Right ventricle myocardium inferior (tissue), 1 donor: ENCODE data around the gene HDAC6. TPM values are rescaled to one million over a fixed set of nuclear protein-coding genes. Genes with fewer than 3 reads are reported as not detected.
"Not testable (repeated sequence)": the region's sequence is repeated elsewhere in the genome, so short reads cannot be mapped to it uniquely, and the experiment has no call there.

Experiments used
- ATAC-seq: fragments of 200-7000 bp; cut with Tn5 transposase; one replicate; pipeline ENCODE4 v1.9.1; 2020; ENCODE audit warnings: mild to moderate bottlenecking, moderate library complexity
- DNase-seq: peaks from one replicate; pipeline ENCODE4 v3.0.0; 2021; ENCODE audit errors: missing footprints
- intact Hi-C: fragments of 100-400 bp; cut with DNase I; formaldehyde crosslinking; loops from one replicate; pipeline ENCODE4 v1.11.0; 2022
- total RNA-seq: library from RNA; stranded (reverse); fragmentation: NEBNext Ultra II Directional; extraction: Animal tissue kit (Norgen Biotek cat#: 25700); gene quantifications from one replicate; pipeline ENCODE4 v1.2.1, GENCODE V29; 2021
- donor health status: DM: no; HTN: yes; CAD: no; lungs with severe emphysema.

The HDAC6 gene
- total RNA-seq, 1 donor from 2014 or later: 37.3 TPM

- ATAC-seq (no peak), DNase-seq (no peak)
- intact Hi-C loops: no loop called here
These were observed 14.3 kb downstream of the HDAC6 start for GRCh38 chrX:48816014-48816810.

GRCh38 chrX:48818098-48818497 is 16.2 kb downstream of the HDAC6 start:
- intact Hi-C loops: no loop called here
- no peak for ATAC-seq

GRCh38 chrX:48818866-48819265 is 17.0 kb downstream of the HDAC6 start:
- DNase-seq (no peak), ATAC-seq (no peak)
- intact Hi-C loops: no loop called here

More at GRCh38 chrX:48818098-48818497, 16.2 kb downstream of the HDAC6 start:
- no peak for DNase-seq

- intact Hi-C loops, DNase-seq, ATAC-seq: not testable (repeated sequence)
These were observed 17.5 kb downstream of the HDAC6 start for GRCh38 chrX:48819394-48819793.

GRCh38 chrX:48823053-48823452 is 21.2 kb downstream of the HDAC6 start:
- no peak for DNase-seq
- intact Hi-C loops: no loop called here
- no peak for ATAC-seq

GRCh38 chrX:48824066-48824465 is 22.2 kb downstream of the HDAC6 start:
- intact Hi-C loops: no loop called here
- no peak for ATAC-seq
- no peak for DNase-seq

GRCh38 chrX:48826135-48826875 is 24.4 kb downstream of the HDAC6 start, which contains the start of gene ERAS:
Gene ERAS (plus strand): TSS chrX:48826513. CDS start chrX:48829124, 2,611 bp downstream.
- DNase-seq (no peak), ATAC-seq (no peak)
- intact Hi-C loops: no loop called here

- DNase-seq (no peak), ATAC-seq (no peak)
- intact Hi-C loops: no loop called here
These were observed 25.2 kb downstream of the HDAC6 start for GRCh38 chrX:48826876-48827653.

- intact Hi-C loops: no loop called here
- no peak for DNase-seq
- ATAC-seq: no peak
These were observed 25.7 kb downstream of the HDAC6 start for GRCh38 chrX:48827654-48827968.

GRCh38 chrX:48829016-48829735 is 27.3 kb downstream of the HDAC6 start:
- ATAC-seq (no peak), DNase-seq (no peak)
- intact Hi-C loops: no loop called here

GRCh38 chrX:48831136-48831908 is 29.5 kb downstream of the HDAC6 start:
- no peak for DNase-seq
- no peak for ATAC-seq
- intact Hi-C loops: no loop called here

- intact Hi-C loops: no loop called here
- ATAC-seq (no peak), DNase-seq (no peak)
These were observed 30.0 kb downstream of the HDAC6 start for GRCh38 chrX:48831909-48832291.

GRCh38 chrX:48833542-48834138 is 31.8 kb downstream of the HDAC6 start:
- ATAC-seq: no peak
- intact Hi-C loops: no loop called here

GRCh38 chrX:48834383-48834709 is 32.5 kb downstream of the HDAC6 start:
- intact Hi-C loops: no loop called here
- no peak for ATAC-seq
- DNase-seq: no peak

More at GRCh38 chrX:48833542-48834138, 31.8 kb downstream of the HDAC6 start:
- DNase-seq: no peak

GRCh38 chrX:48835524-48836329 is 33.9 kb downstream of the HDAC6 start, which contains the start of gene PCSK1N:
Gene PCSK1N (minus strand): TSS chrX:48835610. CDS start chrX:48835532, 78 bp downstream.
- no peak for ATAC-seq
- intact Hi-C loops: no loop called here
- no peak for DNase-seq

- intact Hi-C loops: no loop called here
- DNase-seq: no peak
- no peak for ATAC-seq
These were observed 37.8 kb downstream of the HDAC6 start for GRCh38 chrX:48839686-48840085.

GRCh38 chrX:48848847-48849246 is 47.0 kb downstream of the HDAC6 start:
- DNase-seq (no peak), ATAC-seq (no peak)
- intact Hi-C loops: no loop called here
